ENCODE measurements around the gene UROD.
"Not testable (repeated sequence)": the region's sequence is repeated elsewhere in the genome, so short reads cannot be mapped to it uniquely, and the experiment has no call there.

DNA sequence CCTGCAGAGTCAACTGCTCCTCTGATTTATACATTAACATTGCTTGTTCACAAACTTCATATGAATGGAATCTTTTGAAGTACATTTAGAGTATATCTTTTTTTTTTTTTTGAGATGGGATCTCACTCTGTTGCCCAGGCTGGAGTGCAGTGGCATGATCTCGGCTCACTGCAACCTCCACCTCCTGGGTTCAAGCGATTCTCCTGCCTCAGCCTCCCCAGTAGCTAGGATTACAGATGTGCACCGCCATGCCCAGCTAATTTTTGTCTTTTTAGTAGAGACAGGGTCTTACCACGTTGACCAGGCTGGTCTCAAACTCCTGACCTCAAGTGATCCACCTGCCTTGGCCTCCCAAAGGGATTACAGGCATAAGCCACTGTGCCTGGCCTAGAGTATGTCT lies 34.7 kb upstream of the UROD start:
- TF ChIP-seq CTCF (IDR thresholded peaks at IDR 0.05); EZH2 (IDR thresholded peaks at IDR 0.05; ENCODE audit: borderline replicate concordance, insufficient read depth, low read depth, low read length, poor library complexity, severe bottlenecking): not testable (repeated sequence)

All from B cell (primary cell).